NOMO-1 (cell line): ENCODE measurements around the gene C1orf35.

Experiments used
- DNase-seq, 2 experiments: peaks; one replicate each; lab custom pipeline; 2025; ENCODE audit not compliant: unreplicated experiment in 2 of 2; lab: John Stamatoyannopoulos, UW

Gene C1orf35

GRCh38 chr1:228082214-228082917 is 20.8 kb downstream of the C1orf35 start, which contains the start of gene ARF1:
ARF1 (plus strand) TSS chr1:228082708; CDS start chr1:228097115, 14,407 bp downstream.
- peak; percentile 89 to 91 for DNase-seq

- no peak for DNase-seq
Observed at GRCh38 chr1:228081578-228082213, 21.4 kb downstream of the C1orf35 start.

- DNase-seq = no peak
Observed at GRCh38 chr1:228081144-228081543, 22.0 kb downstream of the C1orf35 start.

GRCh38 chr1:228079601-228080263 is 23.4 kb downstream of the C1orf35 start:
- DNase-seq = no peak

GRCh38 chr1:228079013-228079412 is 24.1 kb downstream of the C1orf35 start:
- DNase-seq = no peak

- DNase-seq = no peak
Observed at GRCh38 chr1:228077565-228078330, 25.4 kb downstream of the C1orf35 start.

GRCh38 chr1:228076796-228077430 is 26.2 kb downstream of the C1orf35 start:
- DNase-seq = no peak

- DNase-seq = no peak
Observed at GRCh38 chr1:228075801-228076271, 27.3 kb downstream of the C1orf35 start.

- no peak for DNase-seq
Observed at GRCh38 chr1:228074954-228075730, 28.0 kb downstream of the C1orf35 start.

- DNase-seq = no peak
Observed at GRCh38 chr1:228073857-228074545, 29.1 kb downstream of the C1orf35 start.

- DNase-seq = no peak
Observed at GRCh38 chr1:228073061-228073856, 29.9 kb downstream of the C1orf35 start.

- DNase-seq = no peak
Observed at GRCh38 chr1:228072658-228073043, 30.5 kb downstream of the C1orf35 start.

- no peak for DNase-seq
Observed at GRCh38 chr1:228071839-228072657, 31.1 kb downstream of the C1orf35 start.

- DNase-seq = no peak
Observed at GRCh38 chr1:228070851-228071250, 32.3 kb downstream of the C1orf35 start.

- no peak for DNase-seq
Observed at GRCh38 chr1:228070173-228070572, 33.0 kb downstream of the C1orf35 start.

GRCh38 chr1:228068359-228068758 is 34.8 kb downstream of the C1orf35 start:
- DNase-seq = no peak

GRCh38 chr1:228066891-228067654 is 36.1 kb downstream of the C1orf35 start:
- DNase-seq = no peak
